ENCODE results near the gene PSMC3. TPM values are rescaled to one million over a fixed set of nuclear protein-coding genes. Genes with fewer than 3 reads are reported as not detected.

The PSMC3 gene
- polyA plus RNA-seq, 3 donors, result 44.1 to 97.4 (median 89.5) TPM

GRCh38 chr11:47467357-47467756 lies 41.1 kb upstream of the PSMC3 start:
- Mint-ChIP-seq H3K27ac (peak overlapping the region in 4 of 7 donors; percentile 66 to 78 (median 68)), H3K36me3 (peaks cover 66 to 87% of the 10 kb centered on the region in 2 donors), H3K4me3 (no peak overlapping the region), H3K27me3 (ENCODE audit: low read depth in 3 of 3) (peaks cover 0 to 1% (median 0%) of the 10 kb centered on the region in 3 donors), H3K9me3 (no peaks in the 10 kb centered on the region), H3K4me1 (no peaks in the 10 kb centered on the region)
- peaks cover 75 to 92% of the 10 kb centered on the region in 2 donors for H3K36me3 ChIP-seq (replicated peaks in 1 of 2; ENCODE audit: control insufficient read depth in 1 of 2, insufficient read depth in 2 of 2, low read length in 2 of 2)
- no peak overlapping the region for H3K9ac ChIP-seq (ENCODE audit: insufficient read depth, low read length, poor library complexity, severe bottlenecking)
- H3K4me2 ChIP-seq (replicated peaks; ENCODE audit: extremely low read depth, low read length, poor library complexity, severe bottlenecking), result no peak overlapping the region
- no peak overlapping the region for H3K4me3 ChIP-seq (replicated peaks in 1 of 3; ENCODE audit: low read depth in 2 of 3, low read length in 3 of 3)
- 100% methylated on average over 1 of the region's 7 CpGs for WGBS (ENCODE audit: insufficient coverage)
- no peaks in the 10 kb centered on the region for H3K9me3 ChIP-seq (replicated peaks in 1 of 2; ENCODE audit: control insufficient read depth in 1 of 2, insufficient read depth in 1 of 2, low read length in 2 of 2)
- H4K20me1 ChIP-seq (ENCODE audit: insufficient read depth, low read length), result peaks cover 98% of the 10 kb centered on the region
- no peaks in the 10 kb centered on the region for H3K27me3 ChIP-seq (ENCODE audit: control insufficient read depth in 2 of 2, insufficient read depth in 2 of 2, low read length in 2 of 2)
- DNase-seq, result no peak
- H3K4me1 ChIP-seq (ENCODE audit: control insufficient read depth in 1 of 2, insufficient read depth in 2 of 2, low read length in 2 of 2), result no peaks in the 10 kb centered on the region
- H2AFZ ChIP-seq (ENCODE audit: insufficient read depth, low read depth, low read length, poor library complexity, severe bottlenecking), result no peak overlapping the region
- no peak for TF ChIP-seq CTCF (IDR thresholded peaks at IDR 0.05)
- intact Hi-C loops (cut with micrococcal nuclease), result no loop called here
- peak overlapping the region in 1 of 2 donors; percentile 21 for H3K27ac ChIP-seq (ENCODE audit: low read depth in 1 of 2, low read length in 2 of 2)
- peaks cover 45% of the 10 kb centered on the region for H3K79me2 ChIP-seq (ENCODE audit: insufficient read depth, low read length)

GRCh38 chr11:47466701-47467250 lies 40.5 kb upstream of the PSMC3 start:
- H3K36me3 ChIP-seq (replicated peaks in 1 of 2; ENCODE audit: control insufficient read depth in 1 of 2, insufficient read depth in 2 of 2, low read length in 2 of 2), result peaks cover 73 to 92% of the 10 kb centered on the region in 2 donors
- H3K9me3 ChIP-seq (replicated peaks in 1 of 2; ENCODE audit: control insufficient read depth in 1 of 2, insufficient read depth in 1 of 2, low read length in 2 of 2), result no peaks in the 10 kb centered on the region
- Mint-ChIP-seq H3K27me3 (ENCODE audit: low read depth in 3 of 3) (peaks cover 0 to 1% (median 0%) of the 10 kb centered on the region in 3 donors), H3K4me1 (no peaks in the 10 kb centered on the region), H3K4me3 (no peak overlapping the region), H3K36me3 (peaks cover 62 to 86% of the 10 kb centered on the region in 2 donors), H3K9me3 (no peaks in the 10 kb centered on the region), H3K27ac (peak overlapping the region in 5 of 7 donors; percentile 50 to 78 (median 68))
- no peaks in the 10 kb centered on the region for H3K4me1 ChIP-seq (ENCODE audit: control insufficient read depth in 1 of 2, insufficient read depth in 2 of 2, low read length in 2 of 2)
- intact Hi-C loops (cut with micrococcal nuclease), result no loop called here
- DNase-seq, result no peak
- no peak overlapping the region for H3K4me2 ChIP-seq (replicated peaks; ENCODE audit: extremely low read depth, low read length, poor library complexity, severe bottlenecking)
- no peak overlapping the region for H3K4me3 ChIP-seq (replicated peaks in 1 of 3; ENCODE audit: low read depth in 2 of 3, low read length in 3 of 3)
- H3K27ac ChIP-seq (ENCODE audit: low read depth in 1 of 2, low read length in 2 of 2), result peak overlapping the region in 1 of 2 donors; percentile 21
- TF ChIP-seq CTCF (IDR thresholded peaks at IDR 0.05), result no peak
- 100% methylated on average over 3 of the region's 4 CpGs for WGBS (ENCODE audit: insufficient coverage)
- H4K20me1 ChIP-seq (ENCODE audit: insufficient read depth, low read length), result peaks cover 98% of the 10 kb centered on the region
- H2AFZ ChIP-seq (ENCODE audit: insufficient read depth, low read depth, low read length, poor library complexity, severe bottlenecking), result no peak overlapping the region
- H3K9ac ChIP-seq (ENCODE audit: insufficient read depth, low read length, poor library complexity, severe bottlenecking), result no peak overlapping the region
- no peaks in the 10 kb centered on the region for H3K27me3 ChIP-seq (ENCODE audit: control insufficient read depth in 2 of 2, insufficient read depth in 2 of 2, low read length in 2 of 2)
- peaks cover 45% of the 10 kb centered on the region for H3K79me2 ChIP-seq (ENCODE audit: insufficient read depth, low read length)
